Astrocyte of the spinal cord (primary cell): ENCODE data around the gene ADAMTS2.
A peak's percentile ranks its signal among the peaks of the same experiment; 100 is the strongest.

Experiments
- DNase-seq: peaks from one replicate; pipeline ENCODE4 v3.0.0; 2011; ENCODE audit warnings: low read depth, low spot score
- H3K4me3 ChIP-seq: 2 replicates; pipeline ENCODE4 v1.5.1; 2011; ENCODE audit warnings: low read depth, mild to moderate bottlenecking, low read length, moderate library complexity
- CTCF ChIP-seq: IDR thresholded peaks from 2 replicates; pipeline ENCODE4 v1.5.1; 2012; ENCODE audit warnings: low read depth, mild to moderate bottlenecking, low read length, inconsistent platforms
- in situ Hi-C: cut with HindIII; loops from 2 replicates; pipeline ENCODE4 v1.10.0; 2017; ENCODE audit warnings: low sequenced_read_pairs

ADAMTS2 gene

GRCh38 chr5:179348843-179349242 lies 3.6 kb upstream of the ADAMTS2 start:
- in situ Hi-C loops: no loop called here
- TF ChIP-seq CTCF: no peak

GRCh38 chr5:179348011-179348530 lies 2.8 kb upstream of the ADAMTS2 start:
- no peak for TF ChIP-seq CTCF
- no peak overlapping the region for H3K4me3 ChIP-seq
- in situ Hi-C loops: no loop called here
- no peak for DNase-seq

More at GRCh38 chr5:179348843-179349242, 3.6 kb upstream of the ADAMTS2 start:
- no peak overlapping the region for H3K4me3 ChIP-seq
- DNase-seq: no peak

GRCh38 chr5:179347581-179347980 lies 2.3 kb upstream of the ADAMTS2 start:
- in situ Hi-C loops: no loop called here
- DNase-seq: no peak

GRCh38 chr5:179346875-179347274 lies 1.6 kb upstream of the ADAMTS2 start:
- in situ Hi-C loops: no loop called here
- no peak overlapping the region for H3K4me3 ChIP-seq
- TF ChIP-seq CTCF: no peak
- no peak for DNase-seq

More at GRCh38 chr5:179347581-179347980, 2.3 kb upstream of the ADAMTS2 start:
- H3K4me3 ChIP-seq: no peak overlapping the region
- TF ChIP-seq CTCF: no peak

GRCh38 chr5:179346401-179346800 lies 1.1 kb upstream of the ADAMTS2 start:
- DNase-seq: no peak
- in situ Hi-C loops: no loop called here
- no peak overlapping the region for H3K4me3 ChIP-seq
- no peak for TF ChIP-seq CTCF

- H3K4me3 ChIP-seq: peak overlapping the region; percentile 48
- in situ Hi-C loops: no loop called here
- TF ChIP-seq CTCF: no peak
- DNase-seq: no peak
Measured at GRCh38 chr5:179345183-179345432, 153 bp downstream of the ADAMTS2 start.
